SU-DHL-6 (cell line): ENCODE data around the gene HMGN4.

ENCODE experiments used
- EZH2phosphoT487 ChIP-seq: fragments of 200-600 bp; sonication (generic), shearing (Covaris generic); conservative IDR thresholded peaks from 2 replicates; pipeline ENCODE4 v1.6.1; 2018; ENCODE audit warnings: mild to moderate bottlenecking, antibody characterized with exemption, low read length, moderate library complexity, mixed read lengths
- TF ChIP-seq, protein P1 (sequence below): fragments of 200-600 bp; sonication (generic); IDR thresholded peaks from one replicate; pipeline ENCODE4 v1.5.1; 2017; ENCODE audit warnings: antibody characterized with exemption, mild to moderate bottlenecking, low read length, moderate library complexity; ENCODE audit not compliant: insufficient read depth, poor library complexity, severe bottlenecking

DNA sequence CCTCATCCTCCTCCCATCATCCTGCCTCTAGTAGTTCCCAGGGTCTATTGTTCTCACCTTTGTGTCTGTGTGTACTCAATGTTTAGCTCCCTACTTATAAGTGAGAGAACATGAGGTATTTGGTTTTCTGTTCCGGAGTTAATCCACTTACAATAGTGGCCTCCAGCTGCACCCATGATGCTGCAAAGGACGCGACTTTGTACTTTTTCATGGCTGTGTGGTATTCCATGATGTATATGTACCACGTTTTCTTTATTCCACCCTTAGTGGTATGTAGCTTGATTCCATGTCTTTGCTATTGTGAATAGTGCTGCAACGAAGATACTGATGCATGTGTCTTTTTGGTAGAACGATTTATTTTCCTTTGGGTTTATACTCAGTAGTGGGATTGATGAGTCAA is 40.1 kb downstream of the HMGN4 start:
- TF ChIP-seq, protein P1, sequence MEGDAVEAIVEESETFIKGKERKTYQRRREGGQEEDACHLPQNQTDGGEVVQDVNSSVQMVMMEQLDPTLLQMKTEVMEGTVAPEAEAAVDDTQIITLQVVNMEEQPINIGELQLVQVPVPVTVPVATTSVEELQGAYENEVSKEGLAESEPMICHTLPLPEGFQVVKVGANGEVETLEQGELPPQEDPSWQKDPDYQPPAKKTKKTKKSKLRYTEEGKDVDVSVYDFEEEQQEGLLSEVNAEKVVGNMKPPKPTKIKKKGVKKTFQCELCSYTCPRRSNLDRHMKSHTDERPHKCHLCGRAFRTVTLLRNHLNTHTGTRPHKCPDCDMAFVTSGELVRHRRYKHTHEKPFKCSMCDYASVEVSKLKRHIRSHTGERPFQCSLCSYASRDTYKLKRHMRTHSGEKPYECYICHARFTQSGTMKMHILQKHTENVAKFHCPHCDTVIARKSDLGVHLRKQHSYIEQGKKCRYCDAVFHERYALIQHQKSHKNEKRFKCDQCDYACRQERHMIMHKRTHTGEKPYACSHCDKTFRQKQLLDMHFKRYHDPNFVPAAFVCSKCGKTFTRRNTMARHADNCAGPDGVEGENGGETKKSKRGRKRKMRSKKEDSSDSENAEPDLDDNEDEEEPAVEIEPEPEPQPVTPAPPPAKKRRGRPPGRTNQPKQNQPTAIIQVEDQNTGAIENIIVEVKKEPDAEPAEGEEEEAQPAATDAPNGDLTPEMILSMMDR: no peak
- TF ChIP-seq EZH2phosphoT487: no peak
